MCF 10A (cell line): ENCODE results near the gene TGDS. TPM values are rescaled to one million over a fixed set of nuclear protein-coding genes. Genes with fewer than 3 reads are reported as not detected.

ENCODE experiments used
- BruUV-seq: library from RNA; stranded (reverse); fragments of 400-500 nt; replicated peaks from 2 replicates; lab custom pipeline; 2021; lab: Mats Ljungman, UMichigan
- CTCF ChIA-PET: fragments of 300-600 bp; sonication (Branson Sonifier 250); formaldehyde crosslinking; extraction: SDS; loops from one replicate; lab custom pipeline; 2021; ENCODE audit warnings: antibody characterized with exemption, inconsistent platforms; lab: Yijun Ruan, JAX
- POLR2A ChIA-PET: fragments of 300-600, 350-650 bp; sonication (Branson Sonifier 250); formaldehyde crosslinking; extraction: SDS; loops from one replicate; lab custom pipeline; 2020; ENCODE audit warnings: antibody characterized with exemption, inconsistent platforms; lab: Yijun Ruan, JAX
- DNase-seq: peaks from one replicate; pipeline ENCODE4 v3.0.0-alpha.2; 2018; ENCODE audit not compliant: unreplicated experiment
- H3K27ac Mint-ChIP-seq: one replicate; pipeline ENCODE4 v1.8.0; 2022; ENCODE audit warnings: mild to moderate bottlenecking, low read depth, mixed read lengths; ENCODE audit not compliant: unreplicated experiment
- H3K27me3 Mint-ChIP-seq: one replicate; pipeline ENCODE4 v1.8.0; 2022; ENCODE audit warnings: mixed read lengths; ENCODE audit not compliant: insufficient read depth, unreplicated experiment
- H3K36me3 Mint-ChIP-seq: one replicate; pipeline ENCODE4 v1.8.0; 2022; ENCODE audit warnings: mild to moderate bottlenecking, moderate library complexity, mixed read lengths; ENCODE audit not compliant: insufficient read depth, unreplicated experiment
- H3K4me1 Mint-ChIP-seq: one replicate; pipeline ENCODE4 v1.8.0; 2022; ENCODE audit warnings: mixed read lengths; ENCODE audit not compliant: insufficient read depth, unreplicated experiment
- H3K4me3 Mint-ChIP-seq: one replicate; pipeline ENCODE4 v1.8.0; 2022; ENCODE audit warnings: mild to moderate bottlenecking, moderate library complexity, mixed read lengths; ENCODE audit not compliant: unreplicated experiment
- H3K9me3 Mint-ChIP-seq: one replicate; pipeline ENCODE4 v1.8.0; 2022; ENCODE audit warnings: mixed read lengths; ENCODE audit not compliant: unreplicated experiment
- CTCF ChIP-seq: fragments of 200-600 bp; IDR thresholded peaks from one replicate; pipeline ENCODE4 v1.8.0; 2022; ENCODE audit warnings: antibody characterized with exemption, mild to moderate bottlenecking; ENCODE audit not compliant: unreplicated experiment
- intact Hi-C: fragments of 100-400 bp; cut with micrococcal nuclease; formaldehyde crosslinking; loops from 2 replicates; pipeline ENCODE4 v1.14.1; 2022
- total RNA-seq: library from RNA; stranded (reverse); gene quantifications from 2 replicates; pipeline ENCODE4 v1.2.3, GENCODE V29; 2022

TGDS gene
- total RNA-seq, 1 experiment from 2014 or later, result 14.1 TPM

GRCh38 chr13:94601446-94602431 is 5.8 kb upstream of the TGDS start, which contains the start of gene GPR180:
GPR180 (plus strand) TSS chr13:94601857; CDS start chr13:94601928, 71 bp downstream.
- Mint-ChIP-seq H3K36me3 (peaks cover 15% of the 10 kb centered on the region), H3K27me3 (no peaks in the 10 kb centered on the region), H3K4me1 (peaks cover 23% of the 10 kb centered on the region), H3K9me3 (peaks cover 7% of the 10 kb centered on the region), H3K27ac (peak within 1 kb of the TSS; percentile 51), H3K4me3 (peak within 1 kb of the TSS; percentile 87)
- TF ChIP-seq CTCF, result no peak
- ChIA-PET CTCF (interaction anchor here (0.6 to 2.2 kb wide), 7 partner anchors 13 to 1333 kb away, joined by 3 to 8 read pairs (median 3); no protein-coding TSS in a partner anchor), POLR2A (interaction anchor here (0.6 to 3.1 kb wide), 11 partner anchors 10 to 871 kb away, joined by 3 to 12 read pairs (median 4); no protein-coding TSS in a partner anchor)
- no TSS peak for BruUV-seq
- intact Hi-C loops, result loop anchor here (2.0 kb wide), 1 partner anchor 53 kb away; no protein-coding TSS in a partner anchor
- peak; percentile 100 for DNase-seq

GRCh38 chr13:94599877-94600276 is 3.9 kb upstream of the TGDS start:
- no peak overlapping the region for H3K4me3 Mint-ChIP-seq
- H3K36me3 Mint-ChIP-seq, result no peaks in the 10 kb centered on the region
- no peak for TF ChIP-seq CTCF
- DNase-seq, result no peak
- CTCF ChIA-PET, result interaction anchor here (0.6 to 1.5 kb wide), 3 partner anchors 18 to 184 kb away, joined by 3 to 4 read pairs (median 3); no protein-coding TSS in a partner anchor
- intact Hi-C loops, result loop anchor here (2.0 kb wide), 1 partner anchor 51 kb away; no protein-coding TSS in a partner anchor
- H3K27me3 Mint-ChIP-seq, result no peaks in the 10 kb centered on the region
- no peak overlapping the region for H3K27ac Mint-ChIP-seq
- peaks cover 7% of the 10 kb centered on the region for H3K9me3 Mint-ChIP-seq
- POLR2A ChIA-PET, result interaction anchor here (0.6 to 1.0 kb wide), 2 partner anchors 51 to 426 kb away, joined by 4 read pairs; no protein-coding TSS in a partner anchor
- no TSS peak for BruUV-seq
- peaks cover 25% of the 10 kb centered on the region for H3K4me1 Mint-ChIP-seq

GRCh38 chr13:94598281-94598680 is 2.3 kb upstream of the TGDS start:
- CTCF ChIA-PET, result no interaction called here
- intact Hi-C loops, result no loop called here
- Mint-ChIP-seq H3K36me3 (no peaks in the 10 kb centered on the region), H3K27me3 (no peaks in the 10 kb centered on the region), H3K4me3 (no peak overlapping the region), H3K9me3 (peaks cover 7% of the 10 kb centered on the region), H3K4me1 (peaks cover 29% of the 10 kb centered on the region), H3K27ac (no peak overlapping the region)
- no peak for DNase-seq
- POLR2A ChIA-PET, result interaction anchor here (0.6 kb wide), 1 partner anchor 19 kb away, joined by 3 read pairs; no protein-coding TSS in a partner anchor
- no peak for TF ChIP-seq CTCF
- BruUV-seq, result no TSS peak
